Fibroblast of peridontal ligament (primary cell): Measurements from ENCODE around the gene ADORA2A.

ENCODE experiments used
- DNase-seq: peaks from one replicate; pipeline ENCODE4 v3.0.0-alpha.2; 2010; ENCODE audit errors: extremely low read depth

ADORA2A gene

DNA sequence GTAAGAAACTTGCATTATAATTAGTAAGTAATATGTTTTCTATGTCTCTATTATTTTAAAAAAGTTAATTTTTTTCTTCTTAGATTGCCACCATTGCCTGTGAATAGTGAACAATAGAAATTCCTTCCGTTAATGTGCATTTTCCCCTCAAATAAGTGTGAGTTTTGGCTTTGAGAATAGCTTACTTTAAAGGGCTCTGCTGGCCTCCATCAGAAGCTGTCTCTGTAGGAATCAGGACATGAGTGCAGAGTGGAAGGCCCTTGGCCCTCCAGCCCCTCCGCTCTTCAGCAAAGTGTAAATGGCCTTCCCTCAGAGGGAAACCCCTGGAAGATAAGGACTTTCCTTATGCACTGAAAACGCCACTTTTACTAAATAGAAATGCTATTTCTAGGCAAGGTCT lies 24.1 kb upstream of the ADORA2A start:
- no peak for DNase-seq

DNA sequence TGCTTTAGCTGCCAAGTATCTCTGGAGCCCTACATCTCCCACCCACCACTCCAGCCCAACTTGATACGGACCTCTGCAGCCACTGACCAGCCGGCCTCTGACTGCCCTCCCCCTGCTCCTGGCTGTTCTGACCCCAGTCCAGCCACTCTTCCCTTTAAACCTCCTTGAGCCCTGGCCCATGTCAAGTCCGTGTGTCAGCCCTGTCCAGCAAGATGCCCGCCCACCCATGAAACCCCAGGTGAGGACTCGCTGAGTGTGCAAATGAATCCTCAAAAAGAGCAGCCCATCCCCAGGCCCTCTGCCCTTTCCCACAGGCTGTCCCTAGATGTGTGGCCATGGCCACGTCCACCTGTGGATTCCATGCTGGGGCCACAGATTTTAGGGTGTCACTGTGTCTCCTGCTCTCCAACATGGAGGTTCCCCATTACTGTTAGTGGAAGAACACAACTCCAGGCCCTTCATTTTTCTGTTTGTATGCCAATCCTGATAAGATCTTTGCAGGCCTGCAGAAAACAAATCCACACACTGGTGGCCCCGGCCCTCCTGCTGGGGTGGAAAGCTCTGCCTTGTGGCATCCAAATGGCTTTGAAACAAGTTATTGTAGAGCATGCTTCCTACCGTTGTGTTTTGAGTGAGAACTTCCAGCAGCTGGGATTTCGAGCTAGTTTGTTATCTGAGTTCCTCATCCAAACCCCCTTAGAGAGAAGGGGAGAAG lies 22.7 kb upstream of the ADORA2A start:
- no peak for DNase-seq

DNA sequence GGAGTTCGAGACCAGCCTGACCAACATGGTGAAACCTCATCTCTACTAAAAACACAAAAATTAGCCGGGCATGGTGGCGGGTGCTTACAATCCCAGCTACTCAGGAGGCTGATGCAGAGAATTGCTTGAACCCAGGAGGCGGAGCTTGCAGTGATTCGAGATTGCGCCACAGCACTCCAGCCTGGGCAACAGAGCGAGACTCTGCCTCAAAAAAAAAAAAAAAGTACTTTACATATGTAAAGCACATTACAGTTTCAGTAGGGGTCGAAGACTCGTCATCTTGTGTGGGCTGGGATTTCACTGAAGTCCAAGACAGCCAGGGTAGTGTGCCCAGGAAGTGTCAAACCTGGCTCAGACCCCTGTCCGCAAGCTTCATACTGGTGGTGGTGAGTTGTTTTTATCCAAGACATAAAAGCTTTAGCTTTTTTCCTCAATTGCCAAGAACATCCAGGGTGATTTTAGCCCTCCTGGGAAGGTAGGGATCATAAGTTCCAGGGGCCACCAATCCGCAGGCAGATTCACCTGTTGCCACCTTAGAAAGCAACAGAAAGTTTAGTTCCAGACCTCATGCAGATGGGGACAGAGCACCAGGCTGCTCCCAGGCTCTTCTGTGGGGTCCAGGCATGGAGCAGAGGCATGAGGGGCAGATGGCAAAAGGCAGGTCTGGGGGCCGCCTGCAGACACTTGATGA lies 21.6 kb upstream of the ADORA2A start:
- DNase-seq: no peak

DNA sequence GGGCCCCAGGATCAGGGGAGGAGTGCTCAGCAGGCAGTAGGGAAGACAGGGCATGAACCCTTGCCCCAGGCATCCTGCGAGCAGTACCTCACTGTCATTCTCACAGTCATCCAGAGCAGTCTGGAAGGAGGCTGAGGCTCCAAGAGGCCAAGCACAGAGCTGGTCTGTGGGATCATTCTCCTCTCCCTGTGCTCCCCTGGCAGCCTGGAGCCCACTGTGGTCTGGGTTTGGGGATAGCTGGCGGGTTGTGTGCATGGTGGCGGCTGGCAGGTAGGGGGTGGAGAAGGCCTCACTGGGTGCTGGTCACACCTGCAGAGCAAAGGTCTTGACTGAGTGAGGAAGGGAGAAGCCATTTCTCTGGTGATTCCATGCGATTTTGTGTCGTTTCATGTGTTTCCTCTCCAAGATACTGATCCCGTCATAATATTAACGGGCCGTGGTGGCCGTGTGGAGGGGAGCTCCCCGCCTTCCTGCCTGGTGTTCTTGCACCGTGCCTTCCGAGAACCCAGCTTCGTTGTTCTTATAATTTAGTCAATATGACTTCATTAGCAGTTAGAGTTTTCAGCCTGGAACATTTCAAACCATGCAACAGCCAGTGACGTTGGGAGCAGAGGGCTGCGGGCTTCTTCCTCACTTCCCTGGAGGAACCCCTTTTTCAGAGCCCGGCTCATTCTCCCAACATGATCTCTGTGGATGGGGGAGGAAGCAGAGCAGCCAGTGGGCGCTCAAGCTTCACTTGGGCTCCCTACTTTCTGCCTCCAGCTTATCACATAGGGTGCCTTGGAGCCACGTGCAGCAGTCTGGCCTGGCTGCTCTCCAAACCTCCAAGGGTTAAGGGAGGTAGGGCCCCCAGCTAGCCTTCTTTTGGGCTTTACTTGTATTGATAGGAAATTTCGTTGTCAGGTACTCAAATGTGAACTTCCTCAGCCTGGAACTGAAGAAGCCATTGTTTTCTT lies 20.8 kb upstream of the ADORA2A start:
- no peak for DNase-seq

DNA sequence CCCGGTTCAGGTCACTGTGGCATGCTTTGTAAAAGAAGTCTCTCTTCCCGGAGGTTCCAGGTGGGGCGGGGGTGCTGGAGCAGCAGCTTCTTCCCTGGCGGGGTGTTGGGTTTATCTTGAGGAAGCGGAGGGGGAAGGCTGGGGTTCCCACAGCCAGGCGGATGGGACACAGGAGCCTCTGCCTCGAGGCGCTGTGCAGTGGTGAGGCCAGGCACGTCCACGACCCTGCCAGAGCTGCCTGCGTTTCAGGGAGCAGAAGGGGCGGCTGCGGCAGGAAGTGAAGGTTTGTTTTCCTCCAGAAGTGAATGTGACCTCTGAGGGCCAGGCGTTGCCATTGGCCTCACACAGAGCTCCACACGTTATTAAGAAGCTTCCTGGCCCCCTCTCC lies 20.1 kb upstream of the ADORA2A start:
- no peak for DNase-seq

DNA sequence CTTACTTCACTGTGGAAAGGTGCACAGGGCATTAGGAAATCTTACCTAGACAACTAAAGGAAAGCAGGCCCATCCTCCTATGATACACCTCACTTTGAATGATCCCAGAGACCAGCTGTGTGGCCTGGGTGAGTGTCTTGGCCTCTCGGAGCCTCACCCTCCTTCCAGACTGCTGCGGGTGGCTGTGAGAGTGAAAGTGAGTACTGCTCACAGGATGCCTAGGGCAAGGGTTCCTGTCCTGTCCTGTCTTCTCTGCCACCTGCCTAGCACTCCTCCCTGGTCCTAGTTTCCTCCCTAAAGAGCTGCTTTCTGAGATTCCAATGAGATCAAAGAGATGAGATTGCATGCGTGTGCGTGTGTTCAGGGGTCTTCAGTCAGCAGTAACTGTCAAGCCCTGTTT lies 19.5 kb upstream of the ADORA2A start:
- DNase-seq: no peak

- DNase-seq: no peak
Measured at GRCh38 chr22:24408630-24409029, 18.8 kb upstream of the ADORA2A start.

GRCh38 chr22:24409707-24410106 lies 17.7 kb upstream of the ADORA2A start:
- DNase-seq: no peak

DNA sequence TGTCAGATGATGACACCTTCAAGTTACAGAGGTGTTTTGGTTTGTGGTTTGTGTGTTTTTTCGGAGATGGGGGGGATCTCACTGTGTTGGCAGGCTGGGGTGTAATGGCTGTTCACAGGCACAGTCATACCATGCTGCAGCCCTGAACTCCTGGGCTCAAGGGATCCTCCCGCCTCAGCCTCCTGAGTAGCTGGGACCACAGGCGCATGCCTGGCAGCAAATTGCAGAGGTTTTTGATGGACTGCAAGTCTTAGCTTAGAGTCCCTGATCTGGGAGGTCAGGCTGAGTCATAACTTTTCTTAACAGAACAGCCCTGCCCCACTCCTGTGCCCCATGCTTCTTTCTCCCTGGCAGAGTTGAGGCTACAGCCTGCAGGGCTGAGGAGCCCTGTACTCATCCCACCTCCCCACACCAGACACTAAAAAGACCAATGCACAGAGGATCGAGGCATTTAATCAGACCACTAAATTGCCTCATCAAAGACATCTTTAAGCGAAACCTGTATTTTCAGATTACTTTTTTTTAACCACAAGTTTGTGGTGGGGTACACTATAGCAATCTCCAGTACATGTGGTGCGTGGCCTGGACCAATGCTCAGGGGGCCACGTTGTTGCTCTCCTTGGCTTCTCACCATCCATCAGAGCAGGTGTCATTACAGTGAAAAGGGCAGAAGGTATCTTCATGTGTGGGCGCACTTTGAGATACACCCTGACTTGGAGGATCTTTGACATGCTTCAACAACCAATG lies 17.1 kb upstream of the ADORA2A start:
- DNase-seq: no peak

GRCh38 chr22:24411256-24412004 lies 16.0 kb upstream of the ADORA2A start:
- DNase-seq: no peak

DNA sequence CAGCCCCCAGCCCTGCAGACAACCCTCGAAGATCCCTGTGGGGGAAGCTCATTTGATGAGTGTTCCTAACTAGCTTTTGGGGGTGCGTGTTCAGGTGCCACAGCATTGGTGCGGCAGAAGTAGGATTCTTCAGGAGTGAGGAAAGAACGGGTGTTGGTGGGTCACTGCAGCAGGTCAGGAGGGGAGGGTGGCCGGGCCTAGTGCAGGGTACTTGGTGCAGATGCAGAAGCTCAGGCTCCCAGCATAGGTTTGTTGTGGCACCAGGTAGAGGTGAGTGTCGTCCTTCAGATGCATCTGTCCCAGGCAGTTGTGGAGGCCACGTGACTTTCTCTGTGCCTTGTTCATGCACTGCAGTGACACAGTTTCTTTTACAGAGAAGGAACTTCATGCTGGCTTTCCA lies 15.1 kb upstream of the ADORA2A start:
- DNase-seq: no peak

DNA sequence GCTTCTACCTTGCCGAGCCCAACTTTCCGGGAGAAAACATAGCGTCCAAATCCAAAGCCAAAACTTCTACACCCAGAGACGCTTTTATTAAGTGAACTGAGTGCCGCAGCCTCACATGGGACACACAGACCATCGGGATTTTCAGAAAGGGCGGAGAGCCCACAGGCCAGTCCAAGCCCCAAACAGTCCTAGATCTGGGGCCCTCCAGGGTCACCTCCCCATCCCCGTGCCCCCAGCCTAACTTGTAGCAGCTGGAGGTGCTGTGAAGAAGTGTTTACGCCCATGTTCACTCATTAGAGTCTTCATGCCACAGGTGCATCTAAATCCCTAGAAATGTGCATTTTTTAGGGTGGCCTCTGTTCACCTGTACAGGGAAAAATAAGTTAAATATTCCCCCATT lies 14.1 kb upstream of the ADORA2A start:
- no peak for DNase-seq

DNA sequence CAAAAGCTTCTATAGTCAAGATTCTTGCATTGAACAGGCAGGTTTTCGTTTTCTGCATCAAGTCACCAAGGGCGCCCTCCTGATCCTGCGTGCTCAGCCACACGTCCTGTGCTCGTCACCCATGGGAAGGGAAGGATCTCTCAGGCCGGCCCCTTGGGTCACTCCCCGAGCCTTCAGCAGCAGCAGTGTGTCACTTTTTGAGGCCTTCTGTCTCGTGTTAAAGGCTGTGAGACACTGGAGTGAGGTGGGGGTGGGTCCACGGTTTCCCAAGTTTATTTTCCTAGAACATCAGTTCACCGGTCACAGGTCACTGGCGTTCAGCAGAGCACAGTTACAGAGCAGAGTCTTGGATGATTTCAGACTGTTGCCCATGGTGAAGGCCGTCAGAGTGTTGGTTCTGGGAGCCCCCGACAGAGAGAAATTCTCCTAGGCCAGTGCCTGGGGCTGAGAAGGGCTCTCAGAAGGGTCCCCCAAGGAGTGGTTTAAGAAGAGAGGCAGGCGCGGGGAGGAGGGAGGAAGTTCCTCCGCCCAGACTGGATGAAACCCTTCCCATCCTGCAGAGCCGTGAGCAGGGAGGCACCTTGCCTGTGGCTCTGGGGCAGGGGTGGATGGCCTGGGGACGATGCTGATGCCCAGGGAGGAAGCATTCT lies 13.5 kb upstream of the ADORA2A start:
- DNase-seq: no peak

DNA sequence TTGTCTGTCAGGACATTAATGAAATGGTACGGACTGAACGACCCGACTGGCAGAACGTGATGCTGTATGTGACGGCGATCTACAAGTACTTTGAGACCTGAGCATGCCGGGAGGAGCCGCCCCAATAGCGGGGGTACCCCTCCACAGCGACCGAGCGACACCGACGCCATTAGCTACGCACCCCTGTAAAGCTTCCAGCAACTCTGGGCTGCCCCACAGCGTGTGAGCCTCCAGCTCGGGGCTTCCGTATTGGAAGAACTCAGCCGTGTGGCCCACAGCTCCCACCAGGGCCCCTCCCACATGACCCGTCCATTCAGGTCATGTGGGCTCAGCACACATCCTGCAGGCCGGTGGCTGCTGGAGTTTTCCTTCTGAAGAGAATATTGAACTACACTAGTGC lies 12.9 kb upstream of the ADORA2A start:
- DNase-seq: no peak

DNA sequence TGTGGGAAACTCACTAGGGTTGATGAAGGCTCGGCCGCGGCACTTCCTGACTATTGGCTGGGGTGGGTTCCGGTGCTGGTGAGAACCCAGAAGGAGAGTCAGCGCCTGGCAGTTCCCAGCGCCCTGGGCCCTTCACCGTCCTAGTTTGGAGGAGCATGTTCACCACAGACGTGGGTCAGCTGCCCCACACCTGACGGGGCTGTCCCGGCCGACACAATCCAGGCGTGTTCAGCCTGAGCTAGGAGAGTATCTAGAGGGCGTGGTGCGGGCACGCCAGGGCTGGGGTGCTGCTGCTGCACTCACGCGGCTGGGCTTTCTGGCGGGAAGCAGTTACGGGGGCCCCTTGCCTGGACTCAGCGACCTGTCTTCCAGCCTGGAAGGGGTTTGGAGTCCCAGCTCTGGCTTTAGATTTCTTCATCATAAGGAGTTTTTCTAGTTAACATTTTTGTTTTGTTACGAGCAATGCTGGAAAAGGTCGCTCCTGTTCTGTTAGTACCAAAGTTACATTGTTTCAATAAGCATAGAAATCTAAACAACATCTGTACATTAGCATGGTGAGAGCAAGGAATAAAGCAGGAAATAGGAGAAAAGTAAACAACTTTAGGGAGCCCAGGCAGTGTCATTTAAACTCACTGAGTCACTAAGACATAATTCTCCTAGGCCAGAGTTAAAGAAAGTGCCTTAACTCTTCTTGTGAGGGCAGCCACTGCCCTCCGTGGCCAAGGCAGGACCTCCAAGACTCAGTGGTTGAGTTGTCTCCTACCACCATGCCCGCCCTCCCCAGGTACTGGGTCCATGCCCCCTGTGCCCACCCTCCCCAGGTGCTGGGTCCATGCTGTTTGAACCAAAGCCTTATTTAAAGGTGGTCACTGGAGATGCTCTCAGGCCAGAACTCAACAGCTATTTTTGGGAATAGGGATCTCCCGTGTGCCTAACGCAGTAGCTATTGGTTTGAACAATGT lies 12.1 kb upstream of the ADORA2A start:
- DNase-seq: peak; percentile 19

DNA sequence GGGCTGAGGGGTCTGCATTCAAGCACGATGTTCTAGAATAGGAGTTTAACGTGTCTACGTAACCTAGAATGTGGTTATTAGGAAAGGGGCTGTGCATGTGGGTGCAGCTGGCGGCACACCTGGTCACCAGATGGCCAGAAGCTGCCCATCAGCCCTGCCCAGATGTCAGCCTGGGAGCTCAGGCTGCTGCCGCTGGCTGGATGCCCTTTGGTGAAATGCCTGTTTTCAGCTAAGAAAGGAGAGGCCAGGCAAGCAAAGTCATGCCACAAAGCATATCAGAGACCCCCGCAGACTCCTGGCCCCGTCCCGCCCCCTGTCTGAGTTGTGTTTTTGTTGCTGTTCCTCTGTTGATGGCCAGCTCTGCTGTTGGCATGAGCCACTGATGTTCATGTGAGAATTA lies 11.3 kb upstream of the ADORA2A start:
- DNase-seq: peak; percentile 13

DNA sequence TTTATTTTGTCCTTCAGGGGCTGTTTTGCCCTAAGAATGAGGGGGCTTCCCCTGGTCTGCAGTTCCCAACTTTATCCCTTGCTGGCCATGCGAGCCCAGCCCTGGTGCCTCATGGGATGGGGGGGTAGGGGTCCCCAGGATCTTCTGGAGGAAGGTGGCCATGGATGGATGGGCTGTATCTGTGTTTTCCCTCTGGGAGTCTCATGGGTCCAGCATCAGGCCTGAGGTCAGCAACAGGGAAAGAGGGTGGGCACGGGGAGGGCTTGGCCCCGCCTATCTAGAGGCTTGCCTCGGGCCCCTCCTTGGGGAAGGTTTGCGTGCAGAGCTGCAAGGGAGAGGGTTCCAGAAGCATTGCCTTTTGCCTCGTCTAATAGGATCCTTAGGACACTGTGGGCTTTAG lies 10.8 kb upstream of the ADORA2A start:
- no peak for DNase-seq

GRCh38 chr22:24417200-24417599 lies 10.2 kb upstream of the ADORA2A start:
- no peak for DNase-seq

DNA sequence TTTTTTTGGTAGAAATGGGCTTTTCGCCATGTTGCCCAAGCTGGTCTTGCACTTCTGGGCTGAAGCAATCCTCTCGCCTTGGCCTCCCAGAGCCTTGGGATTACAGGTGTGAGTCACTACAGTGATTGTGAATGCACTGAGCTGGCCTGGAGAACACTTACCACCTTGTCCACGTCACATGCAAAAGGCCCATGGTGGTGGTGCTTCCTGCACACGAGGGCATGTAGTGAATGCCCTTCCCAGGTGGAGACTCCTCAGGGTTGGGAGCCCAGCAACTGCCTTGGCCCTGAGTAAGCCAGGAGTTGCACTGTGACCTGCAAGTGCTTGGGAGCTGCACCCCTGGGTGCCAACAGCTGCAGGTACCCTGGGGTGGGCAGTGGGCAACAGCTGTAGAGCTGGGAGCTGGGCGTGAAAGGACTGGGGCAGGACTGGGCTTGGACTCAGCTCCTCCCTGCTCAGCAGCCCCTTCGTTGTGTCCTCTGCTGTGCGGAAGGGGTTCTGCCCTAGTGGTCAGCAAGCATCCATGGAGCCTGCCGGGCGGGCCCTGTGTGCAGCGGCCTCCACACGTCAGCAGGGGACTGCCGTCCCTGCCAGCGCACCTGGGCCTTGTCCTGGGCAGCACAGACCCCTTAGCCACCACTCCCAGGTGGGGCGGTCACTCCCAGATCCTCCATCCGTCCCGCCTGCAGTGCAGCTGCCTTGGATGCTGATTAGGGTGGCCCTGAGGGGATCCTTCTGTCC lies 9.3 kb upstream of the ADORA2A start:
- DNase-seq: no peak
